K562 (cell line): Measurements from ENCODE around the gene TMED4. TPM values are rescaled to one million over a fixed set of nuclear protein-coding genes. Genes with fewer than 3 reads are reported as not detected.

Experiments used
- HDAC3 ChIP-seq: fragments of 450-650 bp; IDR thresholded peaks from 2 replicates; pipeline ENCODE4 v1.6.1; 2018; ENCODE audit warnings: borderline replicate concordance, mild to moderate bottlenecking, moderate library complexity; ENCODE audit not compliant: partially characterized antibody
- MCM7 ChIP-seq, 2 experiments: fragments of 450-650 bp; IDR thresholded peaks; 2 replicates each; pipeline ENCODE4 v1.6.1; 2016 to 2018
- MIER1 ChIP-seq: fragments of 450-650 bp; IDR thresholded peaks from 2 replicates; pipeline ENCODE4 v1.6.1; 2016; ENCODE audit warnings: antibody characterized with exemption, mild to moderate bottlenecking, low read depth
- RAD21 ChIP-seq, 2 experiments: fragments of 250-450 bp in 1 of 2; fragments of 450-650 bp in 1 of 2; sonication (Bioruptor Pico) in 1 of 2; formaldehyde crosslinking in 1 of 2; IDR thresholded peaks in 1 of 2; conservative IDR thresholded peaks in 1 of 2; 2 replicates each; pipeline versions ENCODE4 v1.4.0 to v1.8.0; 2020 to 2022; ENCODE audit warnings: mild to moderate bottlenecking in 2 of 2, moderate library complexity in 1 of 2
- RBM34 ChIP-seq: fragments of 200-400 bp; formaldehyde crosslinking; IDR thresholded peaks from 2 replicates; pipeline ENCODE4 v1.6.1; 2018; ENCODE audit warnings: low read length, borderline replicate concordance; ENCODE audit not compliant: insufficient read depth
- SIN3B ChIP-seq: fragments of 450-650 bp; IDR thresholded peaks from 2 replicates; pipeline ENCODE4 v1.6.1; 2017; ENCODE audit warnings: low read depth, mild to moderate bottlenecking, moderate library complexity
- TCFL5 ChIP-seq: fragments of 250-450 bp; sonication (Bioruptor Pico); conservative IDR thresholded peaks from 2 replicates; pipeline ENCODE4 v1.6.1; 2021; ENCODE audit warnings: mild to moderate bottlenecking, moderate library complexity, matching md5 sums
- TGIF2 ChIP-seq: sonication (generic); formaldehyde crosslinking; IDR thresholded peaks from 2 replicates; pipeline ENCODE4 v1.8.1; 2022; ENCODE audit warnings: mild to moderate bottlenecking, missing genetic modification reagents, moderate library complexity
- ZFX ChIP-seq: sonication (generic); formaldehyde crosslinking; IDR thresholded peaks from 2 replicates; pipeline ENCODE4 v1.8.0; 2022; ENCODE audit warnings: mild to moderate bottlenecking, missing genetic modification reagents, moderate library complexity
- ZNF586 ChIP-seq: fragments of 450-650 bp; formaldehyde crosslinking; conservative IDR thresholded peaks from 2 replicates; pipeline ENCODE4 v1.4.0; 2020; ENCODE audit warnings: mild to moderate bottlenecking, moderate library complexity
- ZNF780A ChIP-seq: fragments of 250-450 bp; sonication (Bioruptor Pico); IDR thresholded peaks from 2 replicates; pipeline ENCODE4 v1.5.0; 2021; ENCODE audit warnings: mild to moderate bottlenecking
- polyA plus RNA-seq, 8 experiments: library from polyadenylated mRNA; depleted of rRNA in 4 of 8; stranded (reverse) in 5 of 8; unstranded in 3 of 8; fragments of >200 nt; fragmentation: Nextera tagmentation in 2 of 8; fragmentation: Illumina TruSeq in 1 of 8; extraction: Ambion mirVana in 2 of 8; extraction: Trizol in 1 of 8; gene quantifications; 2 replicates each; pipeline versions ENCODE4 v1.2.1 to v1.2.3, GENCODE V29; 2011 to 2014; ENCODE audit warnings: inconsistent platforms in 1 of 8, missing spikeins in 1 of 8
- total RNA-seq, 7 experiments: library from RNA; depleted of rRNA in 6 of 7; stranded (reverse); fragments of >200 nt in 6 of 7; fragmentation: Illumina TruSeq in 2 of 7; extraction: Trizol in 2 of 7; gene quantifications; 2 replicates each; pipeline versions ENCODE4 v1.2.1 to v1.2.3, GENCODE V29; 2011 to 2021; ENCODE audit warnings: low replicate concordance in 1 of 7
- TF ChIP-seq, protein P1 (sequence below): fragments of 450-650 bp; formaldehyde crosslinking; conservative IDR thresholded peaks from 2 replicates; pipeline ENCODE4 v1.4.0; 2022; ENCODE audit warnings: mild to moderate bottlenecking, missing genetic modification characterization
- TF ChIP-seq, protein P2 (sequence below): sonication (generic); formaldehyde crosslinking; IDR thresholded peaks from 2 replicates; pipeline ENCODE4 v1.8.0; 2023; ENCODE audit warnings: missing genetic modification reagents, mild to moderate bottlenecking, borderline replicate concordance
- TF ChIP-seq, protein P3 (sequence below): IDR thresholded peaks from 3 replicates; pipeline ENCODE4 v1.6.1; 2011; ENCODE audit warnings: borderline replicate concordance, mild to moderate bottlenecking; ENCODE audit not compliant: insufficient read length, insufficient read depth
- TF ChIP-seq, protein P4 (sequence below): fragments of 250-450 bp; sonication (Bioruptor Pico); IDR thresholded peaks from 2 replicates; pipeline ENCODE4 v1.5.0; 2021; ENCODE audit warnings: mild to moderate bottlenecking, moderate library complexity

Gene TMED4
- total and polyA plus RNA-seq, 9 of the 15 experiments (the other 6 are each of a cell fraction or from before 2014, with no cell fraction given), result 20.3 to 64.0 (median 42.1) TPM

DNA sequence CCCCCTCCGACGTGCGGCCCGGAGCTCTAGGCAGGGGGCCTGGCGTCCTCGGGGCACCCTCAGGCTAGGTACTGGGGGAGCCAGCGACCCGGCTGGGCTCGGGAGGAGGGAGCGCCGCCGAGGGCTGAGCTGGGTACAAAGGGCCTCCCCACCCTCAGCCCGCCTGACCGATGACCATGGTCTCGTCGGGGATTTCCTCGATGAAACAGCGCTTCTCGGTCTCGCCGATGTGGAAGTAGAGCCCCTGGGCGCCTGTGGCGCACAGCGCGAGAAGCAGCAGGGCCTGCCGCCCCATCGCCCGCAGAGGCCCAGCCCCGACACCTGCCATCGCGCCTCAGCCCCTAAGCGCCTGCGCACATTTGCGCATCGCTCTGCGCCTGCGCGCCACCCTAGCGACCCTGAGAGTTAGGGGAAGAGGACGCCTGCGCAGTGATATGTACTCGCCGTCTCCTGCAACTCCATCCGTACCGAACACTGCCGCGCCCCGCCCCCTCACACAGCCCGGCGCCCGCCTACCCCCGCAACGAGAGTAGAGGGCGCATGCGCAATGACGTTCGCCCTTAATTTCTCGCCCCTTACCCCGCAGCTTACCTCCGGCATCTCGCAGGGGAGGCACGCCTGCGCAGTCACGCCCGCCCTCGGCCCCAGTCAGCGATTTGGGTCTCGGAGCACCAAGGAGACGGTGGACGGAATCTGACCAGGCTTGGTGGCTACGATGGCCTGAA lies at the start of gene TMED4 (continued):
- TF ChIP-seq, protein P1, sequence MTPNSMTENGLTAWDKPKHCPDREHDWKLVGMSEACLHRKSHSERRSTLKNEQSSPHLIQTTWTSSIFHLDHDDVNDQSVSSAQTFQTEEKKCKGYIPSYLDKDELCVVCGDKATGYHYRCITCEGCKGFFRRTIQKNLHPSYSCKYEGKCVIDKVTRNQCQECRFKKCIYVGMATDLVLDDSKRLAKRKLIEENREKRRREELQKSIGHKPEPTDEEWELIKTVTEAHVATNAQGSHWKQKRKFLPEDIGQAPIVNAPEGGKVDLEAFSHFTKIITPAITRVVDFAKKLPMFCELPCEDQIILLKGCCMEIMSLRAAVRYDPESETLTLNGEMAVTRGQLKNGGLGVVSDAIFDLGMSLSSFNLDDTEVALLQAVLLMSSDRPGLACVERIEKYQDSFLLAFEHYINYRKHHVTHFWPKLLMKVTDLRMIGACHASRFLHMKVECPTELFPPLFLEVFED (CRISPR knock-in tag), result no peak
- no peak for TF ChIP-seq RBM34
- TF ChIP-seq ZNF780A (CRISPR knock-in tag), result no peak
- TF ChIP-seq MIER1, result no peak
- TF ChIP-seq HDAC3, result no peak
- no peak for TF ChIP-seq TGIF2
- TF ChIP-seq RAD21 (CRISPR knock-in tag; conservative IDR thresholded peaks at IDR 0.05 in 1 of 2, IDR thresholded peaks at IDR 0.05 in 1 of 2), result no peak
- TF ChIP-seq, protein P2, sequence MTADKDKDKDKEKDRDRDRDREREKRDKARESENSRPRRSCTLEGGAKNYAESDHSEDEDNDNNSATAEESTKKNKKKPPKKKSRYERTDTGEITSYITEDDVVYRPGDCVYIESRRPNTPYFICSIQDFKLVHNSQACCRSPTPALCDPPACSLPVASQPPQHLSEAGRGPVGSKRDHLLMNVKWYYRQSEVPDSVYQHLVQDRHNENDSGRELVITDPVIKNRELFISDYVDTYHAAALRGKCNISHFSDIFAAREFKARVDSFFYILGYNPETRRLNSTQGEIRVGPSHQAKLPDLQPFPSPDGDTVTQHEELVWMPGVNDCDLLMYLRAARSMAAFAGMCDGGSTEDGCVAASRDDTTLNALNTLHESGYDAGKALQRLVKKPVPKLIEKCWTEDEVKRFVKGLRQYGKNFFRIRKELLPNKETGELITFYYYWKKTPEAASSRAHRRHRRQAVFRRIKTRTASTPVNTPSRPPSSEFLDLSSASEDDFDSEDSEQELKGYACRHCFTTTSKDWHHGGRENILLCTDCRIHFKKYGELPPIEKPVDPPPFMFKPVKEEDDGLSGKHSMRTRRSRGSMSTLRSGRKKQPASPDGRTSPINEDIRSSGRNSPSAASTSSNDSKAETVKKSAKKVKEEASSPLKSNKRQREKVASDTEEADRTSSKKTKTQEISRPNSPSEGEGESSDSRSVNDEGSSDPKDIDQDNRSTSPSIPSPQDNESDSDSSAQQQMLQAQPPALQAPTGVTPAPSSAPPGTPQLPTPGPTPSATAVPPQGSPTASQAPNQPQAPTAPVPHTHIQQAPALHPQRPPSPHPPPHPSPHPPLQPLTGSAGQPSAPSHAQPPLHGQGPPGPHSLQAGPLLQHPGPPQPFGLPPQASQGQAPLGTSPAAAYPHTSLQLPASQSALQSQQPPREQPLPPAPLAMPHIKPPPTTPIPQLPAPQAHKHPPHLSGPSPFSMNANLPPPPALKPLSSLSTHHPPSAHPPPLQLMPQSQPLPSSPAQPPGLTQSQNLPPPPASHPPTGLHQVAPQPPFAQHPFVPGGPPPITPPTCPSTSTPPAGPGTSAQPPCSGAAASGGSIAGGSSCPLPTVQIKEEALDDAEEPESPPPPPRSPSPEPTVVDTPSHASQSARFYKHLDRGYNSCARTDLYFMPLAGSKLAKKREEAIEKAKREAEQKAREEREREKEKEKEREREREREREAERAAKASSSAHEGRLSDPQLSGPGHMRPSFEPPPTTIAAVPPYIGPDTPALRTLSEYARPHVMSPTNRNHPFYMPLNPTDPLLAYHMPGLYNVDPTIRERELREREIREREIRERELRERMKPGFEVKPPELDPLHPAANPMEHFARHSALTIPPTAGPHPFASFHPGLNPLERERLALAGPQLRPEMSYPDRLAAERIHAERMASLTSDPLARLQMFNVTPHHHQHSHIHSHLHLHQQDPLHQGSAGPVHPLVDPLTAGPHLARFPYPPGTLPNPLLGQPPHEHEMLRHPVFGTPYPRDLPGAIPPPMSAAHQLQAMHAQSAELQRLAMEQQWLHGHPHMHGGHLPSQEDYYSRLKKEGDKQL (CRISPR knock-in tag), result no peak
- peak; percentile 93 for TF ChIP-seq ZFX
- TF ChIP-seq, protein P3, sequence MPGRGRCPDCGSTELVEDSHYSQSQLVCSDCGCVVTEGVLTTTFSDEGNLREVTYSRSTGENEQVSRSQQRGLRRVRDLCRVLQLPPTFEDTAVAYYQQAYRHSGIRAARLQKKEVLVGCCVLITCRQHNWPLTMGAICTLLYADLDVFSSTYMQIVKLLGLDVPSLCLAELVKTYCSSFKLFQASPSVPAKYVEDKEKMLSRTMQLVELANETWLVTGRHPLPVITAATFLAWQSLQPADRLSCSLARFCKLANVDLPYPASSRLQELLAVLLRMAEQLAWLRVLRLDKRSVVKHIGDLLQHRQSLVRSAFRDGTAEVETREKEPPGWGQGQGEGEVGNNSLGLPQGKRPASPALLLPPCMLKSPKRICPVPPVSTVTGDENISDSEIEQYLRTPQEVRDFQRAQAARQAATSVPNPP, result no peak
- TF ChIP-seq TCFL5, result no peak
- TF ChIP-seq MCM7 (IDR thresholded peaks at IDR 0.05), result no peak
- TF ChIP-seq ZNF586 (CRISPR knock-in tag), result no peak
- peak; percentile 54; the same call in 1 of the 2 replicates for TF ChIP-seq SIN3B
- TF ChIP-seq, protein P4, sequence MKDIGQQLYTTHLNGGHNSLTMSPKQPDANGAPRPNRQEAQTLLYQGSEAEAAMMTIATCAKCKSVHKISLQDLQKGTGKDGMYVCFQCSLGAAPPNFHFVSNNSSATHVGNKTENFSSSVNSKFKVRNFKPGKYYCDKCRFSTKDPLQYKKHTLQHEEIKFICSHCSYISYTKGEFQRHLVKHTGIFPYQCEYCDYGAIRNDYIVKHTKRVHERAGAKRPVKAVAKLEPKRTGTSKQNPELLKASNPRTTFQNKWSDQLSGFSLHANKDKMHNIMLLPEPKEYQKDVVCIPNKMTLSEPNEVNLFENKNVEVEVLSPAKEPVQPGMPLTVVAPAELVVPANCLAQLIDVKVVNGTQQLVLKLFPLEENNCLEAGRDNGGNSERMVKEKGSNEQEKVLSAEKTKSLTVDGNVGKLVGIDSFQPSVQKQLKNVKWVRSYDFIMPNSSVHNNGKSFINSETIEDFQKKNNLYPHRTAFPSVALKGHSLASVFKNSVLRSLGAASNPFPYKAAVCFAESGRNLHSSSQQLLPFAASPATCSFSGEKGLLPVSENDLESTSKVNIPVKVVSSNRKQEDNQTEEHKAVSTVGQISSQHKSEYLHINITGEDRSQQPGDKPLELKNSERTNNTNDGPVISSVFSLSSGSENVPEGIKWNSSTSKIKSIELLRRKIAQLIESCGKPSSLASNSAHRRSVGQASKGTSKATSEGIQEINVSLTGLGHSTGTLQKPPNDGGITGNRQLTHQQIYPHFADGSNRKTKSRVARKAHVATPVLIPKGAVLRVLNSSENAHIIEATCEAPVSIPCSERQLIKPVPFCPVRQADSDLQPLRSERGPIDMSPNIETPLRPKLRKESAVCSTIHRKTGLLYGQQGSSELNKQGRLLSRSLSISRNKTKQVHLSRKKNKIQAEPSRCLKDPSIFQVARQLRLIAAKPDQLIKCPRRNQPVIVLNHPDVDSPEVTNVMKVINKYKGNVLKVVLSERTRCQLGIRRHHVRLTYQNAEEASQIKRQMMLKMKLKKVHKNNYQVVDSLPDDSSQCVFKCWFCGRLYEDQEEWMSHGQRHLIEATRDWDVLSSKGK, result no peak
